OCI-LY1 (cell line): ENCODE data around the gene TBC1D5.

Source experiments
- H2AFZ ChIP-seq: fragments of 200-600 bp; sonication (generic), shearing (Covaris generic); 2 replicates; pipeline ENCODE4 v1.6.0; 2014; ENCODE audit warnings: antibody characterized with exemption, mild to moderate bottlenecking, low read length
- H3F3A ChIP-seq: fragments of 200-600 bp; sonication (generic), shearing (Covaris generic); 2 replicates; pipeline ENCODE4 v1.6.0; 2014; ENCODE audit warnings: mild to moderate bottlenecking, antibody characterized with exemption, low read length, moderate library complexity; ENCODE audit not compliant: insufficient read depth
- H3K27ac ChIP-seq: fragments of 200-600 bp; sonication (generic); 2 replicates; pipeline ENCODE4 v1.5.1; 2014; ENCODE audit warnings: low read length, mixed run types, mild to moderate bottlenecking, low read depth; ENCODE audit not compliant: poor library complexity, severe bottlenecking
- H3K27me3 ChIP-seq: fragments of 200-600 bp; sonication (generic); 2 replicates; pipeline ENCODE4 v1.6.0; 2014; ENCODE audit warnings: antibody characterized with exemption, mild to moderate bottlenecking, low read length, moderate library complexity; ENCODE audit not compliant: insufficient read depth
- H3K36me3 ChIP-seq: fragments of 200-600 bp; sonication (generic); 2 replicates; pipeline ENCODE4 v1.6.1; 2014; ENCODE audit warnings: mild to moderate bottlenecking, antibody characterized with exemption, low read length, moderate library complexity, mixed read lengths; ENCODE audit not compliant: insufficient read depth
- H3K4me1 ChIP-seq: fragments of 200-600 bp; sonication (generic); 2 replicates; pipeline ENCODE4 v1.5.1; 2014; ENCODE audit warnings: mild to moderate bottlenecking, low read length, moderate library complexity; ENCODE audit not compliant: insufficient read depth, severe bottlenecking
- H3K4me2 ChIP-seq: fragments of 200-600 bp; sonication (generic), shearing (Covaris generic); 2 replicates; pipeline ENCODE4 v1.6.1; 2014; ENCODE audit warnings: low read length
- H3K4me3 ChIP-seq: fragments of 200-600 bp; sonication (generic); 2 replicates; pipeline ENCODE4 v1.5.1; 2014; ENCODE audit warnings: low read length, low read depth, mild to moderate bottlenecking, mixed read lengths; ENCODE audit not compliant: poor library complexity, severe bottlenecking
- H3K79me2 ChIP-seq: fragments of 200-600 bp; shearing (Covaris generic); 2 replicates; pipeline ENCODE4 v1.6.1; 2016; ENCODE audit warnings: mixed run types, low read length, mixed read lengths; ENCODE audit not compliant: insufficient read depth
- H3K9ac ChIP-seq: fragments of 200-600 bp; sonication (generic), shearing (Covaris generic); 2 replicates; pipeline ENCODE4 v1.6.1; 2014; ENCODE audit warnings: mild to moderate bottlenecking, low read length, mixed read lengths
- H3K9me2 ChIP-seq: fragments of 200-600 bp; sonication (generic), shearing (Covaris generic); 2 replicates; pipeline ENCODE4 v1.6.1; 2014; ENCODE audit warnings: low read depth, mild to moderate bottlenecking, low read length, mixed read lengths
- H3K9me3 ChIP-seq: fragments of 200-600 bp; shearing (Covaris generic); 2 replicates; pipeline ENCODE4 v1.6.1; 2014; ENCODE audit warnings: low read length, mixed read lengths
- H4K20me1 ChIP-seq: fragments of 200-600 bp; sonication (generic), shearing (Covaris generic); 2 replicates; pipeline ENCODE4 v1.6.0; 2016; ENCODE audit warnings: mild to moderate bottlenecking, low read length; ENCODE audit not compliant: insufficient read depth
- CTCF ChIP-seq: fragments of 200-600 bp; sonication (generic), shearing (Covaris generic); IDR thresholded peaks from 2 replicates; pipeline ENCODE4 v1.5.1; 2017; ENCODE audit warnings: mild to moderate bottlenecking, antibody characterized with exemption, low read length, moderate library complexity, mixed read lengths
- EZH2 ChIP-seq: fragments of 200-600 bp; sonication (generic), shearing (Covaris generic); IDR thresholded peaks from 2 replicates; pipeline ENCODE4 v1.8.0; 2017; ENCODE audit warnings: borderline replicate concordance, mixed run types, mild to moderate bottlenecking, antibody characterized with exemption, low read length, moderate library complexity, mixed read lengths

TBC1D5 gene

GRCh38 chr3:17456650-17457049 is 285.8 kb downstream of the TBC1D5 start:
- no peak overlapping the region for H3K4me2 ChIP-seq
- H3K9ac ChIP-seq = no peak overlapping the region
- H3K36me3 ChIP-seq = no peaks in the 10 kb centered on the region
- no peaks in the 10 kb centered on the region for H3K27me3 ChIP-seq
- H3K79me2 ChIP-seq = no peaks in the 10 kb centered on the region
- no peaks in the 10 kb centered on the region for H4K20me1 ChIP-seq
- TF ChIP-seq CTCF (no peak), EZH2 (no peak)
- H3K4me3 ChIP-seq = no peak overlapping the region
- no peaks in the 10 kb centered on the region; the same call in 1 of the 2 replicates for H3K9me3 ChIP-seq
- H3F3A ChIP-seq = no peaks in the 10 kb centered on the region
- no peak overlapping the region for H3K27ac ChIP-seq
- no peak overlapping the region for H2AFZ ChIP-seq
- H3K4me1 ChIP-seq = no peaks in the 10 kb centered on the region
- H3K9me2 ChIP-seq = no peaks in the 10 kb centered on the region

- H3K4me1 ChIP-seq = no peaks in the 10 kb centered on the region
- H3K9me2 ChIP-seq = no peaks in the 10 kb centered on the region
- no peaks in the 10 kb centered on the region for H3K27me3 ChIP-seq
- no peak overlapping the region for H3K27ac ChIP-seq
- no peak overlapping the region for H3K4me3 ChIP-seq
- no peaks in the 10 kb centered on the region for H3K36me3 ChIP-seq
- H4K20me1 ChIP-seq = no peaks in the 10 kb centered on the region
- H3K9me3 ChIP-seq = no peaks in the 10 kb centered on the region; the same call in 1 of the 2 replicates
- no peak overlapping the region for H2AFZ ChIP-seq
- no peak overlapping the region for H3K9ac ChIP-seq
- H3K4me2 ChIP-seq = no peak overlapping the region
- TF ChIP-seq CTCF (no peak), EZH2 (no peak)
- H3K79me2 ChIP-seq = no peaks in the 10 kb centered on the region
- H3F3A ChIP-seq = no peaks in the 10 kb centered on the region
Observed at GRCh38 chr3:17456046-17456445, 286.4 kb downstream of the TBC1D5 start.

- 0 out of 2 replicates have a peak, but pooled peaks cover 3% of the 10 kb centered on the region for H3K9me3 ChIP-seq
- H3K4me1 ChIP-seq = no peaks in the 10 kb centered on the region
- H3K79me2 ChIP-seq = no peaks in the 10 kb centered on the region
- no peak overlapping the region for H2AFZ ChIP-seq
- no peak overlapping the region for H3K9ac ChIP-seq
- no peaks in the 10 kb centered on the region for H3K27me3 ChIP-seq
- no peak overlapping the region for H3K27ac ChIP-seq
- no peak overlapping the region for H3K4me3 ChIP-seq
- TF ChIP-seq EZH2 = no peak
- TF ChIP-seq CTCF = no peak
- no peaks in the 10 kb centered on the region for H3K9me2 ChIP-seq
- no peak overlapping the region for H3K4me2 ChIP-seq
- no peaks in the 10 kb centered on the region for H4K20me1 ChIP-seq
- H3K36me3 ChIP-seq = no peaks in the 10 kb centered on the region
- no peaks in the 10 kb centered on the region; the same call in 1 of the 2 replicates for H3F3A ChIP-seq
Observed at GRCh38 chr3:17444865-17445264, 297.6 kb downstream of the TBC1D5 start.
